HEK293 (cell line): ENCODE data around the gene AKAP6.

Experiments
- CTCF ChIA-PET: fragments of 350-600 bp; formaldehyde crosslinking; extraction: SDS; loops from one replicate; lab custom pipeline; 2021; ENCODE audit warnings: antibody characterized with exemption; lab: Yijun Ruan, JAX
- POLR2A ChIA-PET: fragments of 300-600 bp; formaldehyde crosslinking; extraction: SDS; loops from one replicate; lab custom pipeline; 2020; ENCODE audit warnings: antibody characterized with exemption, inconsistent platforms; lab: Yijun Ruan, JAX
- H3K27ac ChIP-seq: fragments of 200-500 bp; sonication (Bioruptor generic); 2 replicates; pipeline ENCODE4 v1.5.1; 2014; ENCODE audit warnings: low read depth, low read length, control low read depth, inconsistent platforms; ENCODE audit errors: extremely low read depth
- H3K36me3 ChIP-seq, 2 experiments: fragments of 200-500 bp in 1 of 2; sonication (Bioruptor generic) in 1 of 2; 1 replicate in 1 of 2; 2 replicates in 1 of 2; pipeline ENCODE4 v1.5.1; 2014 to 2017; ENCODE audit warnings: inconsistent platforms in 2 of 2, low read length in 2 of 2; ENCODE audit not compliant: control insufficient read depth in 2 of 2, insufficient read depth in 1 of 2
- H3K4me1 ChIP-seq: fragments of 200-500 bp; sonication (Bioruptor generic); 2 replicates; pipeline ENCODE4 v1.5.1; 2014; ENCODE audit warnings: mild to moderate bottlenecking, low read length, inconsistent platforms; ENCODE audit not compliant: control insufficient read depth, insufficient read depth
- H3K4me3 ChIP-seq: 2 replicates; pipeline ENCODE4 v1.5.1; 2011; ENCODE audit warnings: low read depth, mild to moderate bottlenecking, control low read depth, low read length, moderate library complexity
- H3K9me3 ChIP-seq: fragments of 200-500 bp; sonication (Bioruptor generic); 2 replicates; pipeline ENCODE4 v1.5.1; 2014; ENCODE audit warnings: low read depth, low read length, inconsistent platforms; ENCODE audit not compliant: control insufficient read depth, insufficient read depth
- HOXA7 ChIP-seq: sonication (generic); formaldehyde crosslinking; IDR thresholded peaks from 2 replicates; pipeline ENCODE4 v1.8.1; 2022; ENCODE audit warnings: missing genetic modification reagents, borderline replicate concordance
- HOXD13 ChIP-seq: sonication (generic); formaldehyde crosslinking; IDR thresholded peaks from 2 replicates; pipeline ENCODE4 v1.8.0; 2022; ENCODE audit warnings: missing genetic modification reagents, borderline replicate concordance
- OVOL3 ChIP-seq: fragments of 450-650 bp; formaldehyde crosslinking; IDR thresholded peaks from 2 replicates; pipeline ENCODE4 v1.5.1; 2016; ENCODE audit warnings: missing biosample characterization, missing genetic modification characterization
- REPIN1 ChIP-seq: fragments of 450-650 bp; formaldehyde crosslinking; IDR thresholded peaks from 2 replicates; pipeline ENCODE4 v1.5.1; 2017; ENCODE audit warnings: missing biosample characterization, missing genetic modification characterization, low read depth
- ZNF10 ChIP-seq: fragments of 450-650 bp; formaldehyde crosslinking; IDR thresholded peaks from 2 replicates; pipeline ENCODE4 v1.5.1; 2017; ENCODE audit warnings: missing biosample characterization, missing genetic modification characterization
- ZNF223 ChIP-seq: fragments of 450-650 bp; formaldehyde crosslinking; IDR thresholded peaks from 2 replicates; pipeline ENCODE4 v1.5.1; 2016; ENCODE audit warnings: missing biosample characterization, missing genetic modification characterization
- ZNF324 ChIP-seq: fragments of 450-650 bp; formaldehyde crosslinking; IDR thresholded peaks from 2 replicates; pipeline ENCODE4 v1.5.1; 2016; ENCODE audit warnings: missing biosample characterization, missing genetic modification characterization
- ZNF37A ChIP-seq: fragments of 450-650 bp; IDR thresholded peaks from 2 replicates; pipeline ENCODE4 v1.5.1; 2018; ENCODE audit warnings: missing biosample characterization, missing genetic modification characterization
- ZNF394 ChIP-seq: fragments of 450-650 bp; formaldehyde crosslinking; IDR thresholded peaks from 2 replicates; pipeline ENCODE4 v1.5.1; 2016; ENCODE audit warnings: missing biosample characterization, missing genetic modification characterization, mild to moderate bottlenecking, moderate library complexity, borderline replicate concordance
- ZNF544 ChIP-seq: fragments of 450-650 bp; formaldehyde crosslinking; IDR thresholded peaks from 2 replicates; pipeline ENCODE4 v1.5.0; 2017; ENCODE audit warnings: missing biosample characterization, missing genetic modification characterization
- ZNF558 ChIP-seq: fragments of 450-650 bp; formaldehyde crosslinking; IDR thresholded peaks from 2 replicates; pipeline ENCODE4 v1.5.1; 2016; ENCODE audit warnings: missing biosample characterization, missing genetic modification characterization
- ZNF623 ChIP-seq: fragments of 450-650 bp; formaldehyde crosslinking; IDR thresholded peaks from 2 replicates; pipeline ENCODE4 v1.5.1; 2016; ENCODE audit warnings: missing biosample characterization, missing genetic modification characterization
- ZNF626 ChIP-seq: fragments of 450-650 bp; sonication (Bioruptor Pico); formaldehyde crosslinking; IDR thresholded peaks from 2 replicates; pipeline ENCODE4 v1.5.1; 2018; ENCODE audit warnings: missing biosample characterization, missing genetic modification characterization, inconsistent platforms
- ZNF658 ChIP-seq: fragments of 450-650 bp; formaldehyde crosslinking; IDR thresholded peaks from 2 replicates; pipeline ENCODE4; 2016; ENCODE audit warnings: missing biosample characterization, missing genetic modification characterization
- ZNF701 ChIP-seq: fragments of 450-650 bp; formaldehyde crosslinking; IDR thresholded peaks from 2 replicates; pipeline ENCODE4 v1.5.1; 2016; ENCODE audit warnings: missing biosample characterization, missing genetic modification characterization
- ZNF785 ChIP-seq: fragments of 450-650 bp; formaldehyde crosslinking; IDR thresholded peaks from 2 replicates; pipeline ENCODE4 v1.5.1; 2016; ENCODE audit warnings: missing biosample characterization, missing genetic modification characterization
- ZSCAN23 ChIP-seq: fragments of 450-650 bp; formaldehyde crosslinking; IDR thresholded peaks from 2 replicates; pipeline ENCODE4 v1.5.1; 2016; ENCODE audit warnings: missing biosample characterization, missing genetic modification characterization
- TF ChIP-seq, protein P1 (sequence below): fragments of 450-650 bp; formaldehyde crosslinking; IDR thresholded peaks from 2 replicates; pipeline ENCODE4 v1.5.1; 2016; ENCODE audit warnings: missing biosample characterization, missing genetic modification characterization
- TF ChIP-seq, protein P2 (sequence below): fragments of 450-650 bp; IDR thresholded peaks from 2 replicates; pipeline ENCODE4 v1.5.1; 2018; ENCODE audit warnings: missing biosample characterization, missing genetic modification characterization

Gene AKAP6

DNA sequence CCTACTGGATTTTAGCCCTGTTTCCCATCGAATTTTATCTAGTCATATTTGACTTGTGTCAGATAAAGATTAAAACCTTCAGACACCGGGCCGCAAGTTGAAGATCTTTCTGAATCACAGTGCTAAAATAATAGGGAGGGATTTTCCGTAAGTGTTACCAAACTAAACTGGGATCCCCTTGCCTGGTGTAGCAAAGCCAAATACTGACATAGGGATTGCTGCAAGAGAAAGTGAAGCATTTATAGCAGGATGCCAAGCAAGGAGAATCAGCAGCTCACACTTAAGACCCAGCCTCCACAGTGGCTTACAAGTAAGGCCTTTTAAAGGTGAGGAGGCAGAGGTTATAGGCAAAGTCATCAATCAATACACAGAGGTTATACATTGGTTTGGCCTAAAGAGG lies 147.4 kb downstream of the AKAP6 start:
- ChIA-PET CTCF (interaction anchor here (1.3 to 2.2 kb wide), 2 partner anchors 222 to 252 kb away, joined by 3 to 13 read pairs; no protein-coding TSS in a partner anchor), POLR2A (no interaction called here)
- H3K9me3 ChIP-seq, result no peaks in the 10 kb centered on the region
- 0 out of 2 replicates have a peak, but pooled peaks cover 2% of the 10 kb centered on the region for H3K4me1 ChIP-seq
- TF ChIP-seq, protein P1, sequence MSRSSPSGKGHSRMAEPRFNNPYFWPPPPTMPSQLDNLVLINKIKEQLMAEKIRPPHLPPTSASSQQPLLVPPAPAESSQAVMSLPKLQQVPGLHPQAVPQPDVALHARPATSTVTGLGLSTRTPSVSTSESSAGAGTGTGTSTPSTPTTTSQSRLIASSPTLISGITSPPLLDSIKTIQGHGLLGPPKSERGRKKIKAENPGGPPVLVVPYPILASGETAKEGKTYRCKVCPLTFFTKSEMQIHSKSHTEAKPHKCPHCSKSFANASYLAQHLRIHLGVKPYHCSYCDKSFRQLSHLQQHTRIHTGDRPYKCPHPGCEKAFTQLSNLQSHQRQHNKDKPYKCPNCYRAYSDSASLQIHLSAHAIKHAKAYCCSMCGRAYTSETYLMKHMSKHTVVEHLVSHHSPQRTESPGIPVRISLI (tag by site-specific recombination), result no peak
- no peak for TF ChIP-seq ZNF37A
- no peak for TF ChIP-seq ZNF558 (tag by site-specific recombination)
- TF ChIP-seq REPIN1 (tag by site-specific recombination), result no peak
- TF ChIP-seq OVOL3 (tag by site-specific recombination), result no peak
- H3K27ac ChIP-seq, result no peak overlapping the region
- H3K36me3 ChIP-seq, result no peaks in the 10 kb centered on the region
- no peak overlapping the region for H3K4me3 ChIP-seq

DNA sequence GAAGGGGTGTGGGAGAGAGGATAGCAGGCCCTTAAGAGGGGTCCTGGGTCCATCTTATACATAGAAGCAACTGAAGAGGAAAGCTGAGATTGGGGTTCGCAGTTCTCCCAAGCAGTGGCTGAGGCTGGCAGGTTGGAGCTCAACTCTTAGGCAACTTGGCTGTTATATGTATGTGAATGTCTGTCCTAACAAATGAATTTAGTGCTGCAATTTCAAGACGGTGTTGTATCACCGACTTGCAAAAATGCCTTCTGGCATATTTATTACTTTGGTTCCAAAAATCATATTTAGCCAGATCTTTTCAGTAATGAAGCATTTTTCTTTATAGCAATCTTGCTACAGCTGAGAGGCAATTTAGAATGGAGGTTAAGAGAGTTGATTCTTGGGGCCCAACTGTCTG lies 148.3 kb downstream of the AKAP6 start:
- ChIA-PET CTCF (interaction anchor here (1.3 to 2.2 kb wide), 2 partner anchors 223 to 253 kb away, joined by 3 to 13 read pairs; no protein-coding TSS in a partner anchor), POLR2A (no interaction called here)
- Histone ChIP-seq H3K4me1 (0 out of 2 replicates have a peak, but pooled peaks cover 2% of the 10 kb centered on the region), H3K36me3 (no peaks in the 10 kb centered on the region), H3K9me3 (no peaks in the 10 kb centered on the region), H3K4me3 (no peak overlapping the region), H3K27ac (no peak overlapping the region)
- TF ChIP-seq HOXA7 (CRISPR knock-in tag) (no peak), ZNF324 (no peak), ZSCAN23 (tag by site-specific recombination) (no peak), ZNF544 (tag by site-specific recombination) (no peak), ZNF701 (tag by site-specific recombination) (no peak)
- TF ChIP-seq, protein P2, sequence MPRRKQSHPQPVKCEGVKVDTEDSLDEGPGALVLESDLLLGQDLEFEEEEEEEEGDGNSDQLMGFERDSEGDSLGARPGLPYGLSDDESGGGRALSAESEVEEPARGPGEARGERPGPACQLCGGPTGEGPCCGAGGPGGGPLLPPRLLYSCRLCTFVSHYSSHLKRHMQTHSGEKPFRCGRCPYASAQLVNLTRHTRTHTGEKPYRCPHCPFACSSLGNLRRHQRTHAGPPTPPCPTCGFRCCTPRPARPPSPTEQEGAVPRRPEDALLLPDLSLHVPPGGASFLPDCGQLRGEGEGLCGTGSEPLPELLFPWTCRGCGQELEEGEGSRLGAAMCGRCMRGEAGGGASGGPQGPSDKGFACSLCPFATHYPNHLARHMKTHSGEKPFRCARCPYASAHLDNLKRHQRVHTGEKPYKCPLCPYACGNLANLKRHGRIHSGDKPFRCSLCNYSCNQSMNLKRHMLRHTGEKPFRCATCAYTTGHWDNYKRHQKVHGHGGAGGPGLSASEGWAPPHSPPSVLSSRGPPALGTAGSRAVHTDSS (tag by site-specific recombination), result no peak

DNA sequence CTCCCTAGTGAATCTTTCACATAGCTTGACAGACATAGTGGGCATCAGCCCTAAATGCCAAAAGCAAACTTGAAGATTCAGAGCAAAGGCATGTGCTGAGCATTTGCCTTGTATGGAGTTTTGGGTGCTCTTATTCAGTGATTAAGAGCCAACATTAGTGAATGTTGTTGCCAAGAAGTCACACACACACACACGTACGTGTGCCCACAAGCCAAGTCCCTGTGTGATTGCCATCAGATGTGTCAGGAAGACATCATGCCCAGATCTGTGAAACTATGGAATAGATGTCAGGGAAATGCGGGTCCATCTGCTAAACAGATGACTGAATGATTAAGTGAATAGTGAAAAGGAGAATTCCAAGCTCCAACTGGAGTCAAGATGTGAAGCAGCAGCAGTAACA lies 149.0 kb downstream of the AKAP6 start:
- Histone ChIP-seq H3K27ac (no peak overlapping the region), H3K36me3 (no peaks in the 10 kb centered on the region), H3K4me1 (no peaks in the 10 kb centered on the region), H3K4me3 (no peak overlapping the region), H3K9me3 (no peaks in the 10 kb centered on the region)
- ChIA-PET CTCF (interaction anchor here (1.0 to 2.2 kb wide), 2 partner anchors 34 to 224 kb away, joined by 3 to 13 read pairs; no protein-coding TSS in a partner anchor), POLR2A (no interaction called here)
- TF ChIP-seq, protein P1 (tag by site-specific recombination), result no peak
- TF ChIP-seq ZNF658 (tag by site-specific recombination) (no peak), ZNF223 (tag by site-specific recombination) (no peak), ZNF626 (tag by site-specific recombination) (no peak), ZNF394 (tag by site-specific recombination) (no peak), ZNF623 (no peak), ZNF10 (tag by site-specific recombination) (no peak), ZNF785 (tag by site-specific recombination) (no peak), HOXD13 (no peak)
